PC-9 (cell line): ENCODE data around the gene AUTS2.

Experiments
- CTCF ChIP-seq: fragments of 200-600 bp; sonication (generic); conservative IDR thresholded peaks from 2 replicates; pipeline ENCODE4 v1.6.1; 2017; ENCODE audit warnings: mixed run types, antibody characterized with exemption, mild to moderate bottlenecking, moderate library complexity
- EZH2 ChIP-seq: fragments of 200-600 bp; sonication (generic); IDR thresholded peaks from 2 replicates; pipeline ENCODE4 v1.8.0; 2017; ENCODE audit warnings: antibody characterized with exemption, low read depth

- TF ChIP-seq CTCF (no peak), EZH2 (no peak)
Measured at GRCh38 chr7:69692611-69693010, 94.3 kb downstream of the AUTS2 start.
